Occipital lobe (tissue), 2 donors: ENCODE results near the gene MKS1. TPM values are rescaled to one million over a fixed set of nuclear protein-coding genes. Genes with fewer than 3 reads are reported as not detected.

Source experiments
- DNase-seq: peaks from one replicate; lab custom pipeline; 2025; lab: John Stamatoyannopoulos, UW
- total RNA-seq: library from RNA; depleted of rRNA; stranded (reverse); fragments of >200 nt; gene quantifications from one replicate; pipeline ENCODE4 v1.2.3, GENCODE V29; 2014

Gene MKS1
- total RNA-seq, 1 donor from 2014 or later: 16.1 TPM

GRCh38 chr17:58245428-58246103 is 26.5 kb upstream of the MKS1 start:
- no peak for DNase-seq

- no peak for DNase-seq
Measured at GRCh38 chr17:58244963-58245362, 25.9 kb upstream of the MKS1 start.

GRCh38 chr17:58242171-58242784 is 23.2 kb upstream of the MKS1 start:
- DNase-seq: no peak

- DNase-seq: no peak
Measured at GRCh38 chr17:58239987-58240386, 20.9 kb upstream of the MKS1 start.

- DNase-seq: no peak
Measured at GRCh38 chr17:58238147-58238634, 19.1 kb upstream of the MKS1 start, which contains the start of gene LPO. LPO (plus strand) TSS chr17:58238584; CDS start chr17:58242980, 4,396 bp downstream.

GRCh38 chr17:58236394-58236793 is 17.3 kb upstream of the MKS1 start:
- no peak for DNase-seq

GRCh38 chr17:58235821-58236220 is 16.8 kb upstream of the MKS1 start:
- DNase-seq: no peak

GRCh38 chr17:58234512-58234911 is 15.5 kb upstream of the MKS1 start:
- no peak for DNase-seq

GRCh38 chr17:58233543-58233942 is 14.5 kb upstream of the MKS1 start:
- DNase-seq: no peak

- no peak for DNase-seq
Measured at GRCh38 chr17:58232707-58233156, 13.7 kb upstream of the MKS1 start.

- no peak for DNase-seq
Measured at GRCh38 chr17:58231641-58232040, 12.6 kb upstream of the MKS1 start.

- no peak for DNase-seq
Measured at GRCh38 chr17:58229881-58230280, 10.8 kb upstream of the MKS1 start.

GRCh38 chr17:58229384-58229783 is 10.3 kb upstream of the MKS1 start:
- no peak for DNase-seq

GRCh38 chr17:58228679-58229078 is 9.6 kb upstream of the MKS1 start:
- DNase-seq: no peak

- DNase-seq: no peak
Measured at GRCh38 chr17:58227733-58228132, 8.7 kb upstream of the MKS1 start.

GRCh38 chr17:58224315-58224714 is 5.3 kb upstream of the MKS1 start:
- DNase-seq: no peak

- DNase-seq: no peak
Measured at GRCh38 chr17:58219789-58220183, 731 bp upstream of the MKS1 start.

GRCh38 chr17:58217766-58218165 is 1.3 kb downstream of the MKS1 start:
- DNase-seq: no peak

- DNase-seq: no peak
Measured at GRCh38 chr17:58215685-58216084, 3.4 kb downstream of the MKS1 start.

GRCh38 chr17:58210922-58211321 is 8.1 kb downstream of the MKS1 start:
- no peak for DNase-seq

- DNase-seq: no peak
Measured at GRCh38 chr17:58208344-58208743, 10.7 kb downstream of the MKS1 start.

GRCh38 chr17:58207451-58207850 is 11.6 kb downstream of the MKS1 start:
- DNase-seq: no peak

- DNase-seq: no peak
Measured at GRCh38 chr17:58205936-58206335, 13.1 kb downstream of the MKS1 start.
